Posterior cingulate gyrus (tissue), 11 donors: ENCODE data around the gene PDIA2.
"Not testable (repeated sequence)": the region's sequence is repeated elsewhere in the genome, so short reads cannot be mapped to it uniquely, and the experiment has no call there.

Experiments
- DNase-seq, 10 donors: peaks; one replicate each; pipeline versions ENCODE4 v3.0.0 to v3.0.0-alpha.2; 2020 to 2021; ENCODE audit warnings: mixed read lengths in 3 of 10
- intact Hi-C: fragments of 100-400 bp; cut with DNase I; formaldehyde crosslinking; loops from one replicate; pipeline ENCODE4 v1.15.1; 2023

Gene PDIA2

DNA sequence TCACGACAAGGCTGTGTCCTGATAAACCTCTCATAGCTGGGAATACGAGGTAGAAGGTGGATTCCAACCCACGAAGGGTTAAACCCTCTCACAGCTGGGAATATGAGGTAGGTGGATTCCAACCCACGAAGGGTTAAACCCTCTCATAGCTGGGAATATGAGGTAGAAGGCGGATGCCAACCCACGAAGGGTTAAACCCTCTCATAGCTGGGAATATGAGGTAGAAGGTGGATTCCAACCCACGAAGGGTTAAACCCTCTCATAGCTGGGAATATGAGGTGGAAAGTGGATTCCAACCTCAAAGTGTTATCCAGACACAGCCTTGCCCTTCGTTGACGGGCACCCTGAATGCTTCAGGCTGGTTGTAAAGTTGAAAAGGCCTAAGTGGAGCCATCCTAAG, 38.6 kb downstream of the PDIA2 start:
- intact Hi-C loops: no loop called here
- DNase-seq: no peak

DNA sequence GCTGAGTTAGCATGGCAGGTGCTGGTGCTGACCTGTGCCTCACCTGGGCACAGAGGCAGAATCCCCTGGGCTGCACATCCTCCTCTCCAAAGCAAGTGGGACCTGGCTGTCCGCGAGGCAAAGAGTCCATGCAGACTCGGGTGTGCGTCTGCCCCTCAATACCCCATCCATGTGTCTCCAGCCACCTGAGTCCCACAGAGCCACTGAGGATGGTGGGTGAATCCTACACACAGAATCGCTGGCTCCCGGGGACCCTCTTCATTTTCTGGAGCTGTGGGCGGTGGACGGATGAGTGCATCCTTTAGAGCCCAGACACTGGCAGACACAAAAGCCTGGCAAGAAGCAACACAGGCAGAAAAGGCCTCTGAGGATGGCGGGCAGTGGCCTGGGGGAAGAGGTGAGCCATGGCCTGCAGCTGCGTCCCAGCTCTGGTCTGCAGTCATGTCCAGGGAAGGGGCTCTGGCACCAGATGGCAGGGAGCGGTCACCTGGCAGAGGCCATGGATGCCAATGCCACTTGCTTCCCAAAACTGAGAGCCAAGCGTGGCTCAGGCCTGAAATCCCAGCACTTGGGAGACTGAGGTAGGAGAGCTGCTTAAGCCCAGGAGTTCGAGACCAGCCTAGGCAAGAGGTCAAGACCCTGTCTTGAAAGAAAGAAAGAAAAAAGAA, 39.6 kb downstream of the PDIA2 start:
- intact Hi-C loops: no loop called here
- peak in 1 of 10 donors; percentile 52 for DNase-seq

DNA sequence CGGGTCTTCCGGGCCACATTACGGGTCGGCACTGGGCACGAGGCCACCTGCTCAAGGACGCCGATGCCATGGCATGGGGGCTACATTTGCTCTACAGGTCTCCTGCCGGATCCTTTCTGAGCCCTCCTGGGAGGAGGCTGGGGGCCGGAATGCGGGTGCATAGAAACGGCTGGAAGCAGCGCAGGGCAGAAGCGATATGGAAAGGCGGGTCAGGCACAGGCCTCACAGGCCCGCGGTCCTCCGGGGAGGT, 41.2 kb downstream of the PDIA2 start:
- peak in 1 of 10 donors; percentile 55 for DNase-seq
- intact Hi-C loops: no loop called here

DNA sequence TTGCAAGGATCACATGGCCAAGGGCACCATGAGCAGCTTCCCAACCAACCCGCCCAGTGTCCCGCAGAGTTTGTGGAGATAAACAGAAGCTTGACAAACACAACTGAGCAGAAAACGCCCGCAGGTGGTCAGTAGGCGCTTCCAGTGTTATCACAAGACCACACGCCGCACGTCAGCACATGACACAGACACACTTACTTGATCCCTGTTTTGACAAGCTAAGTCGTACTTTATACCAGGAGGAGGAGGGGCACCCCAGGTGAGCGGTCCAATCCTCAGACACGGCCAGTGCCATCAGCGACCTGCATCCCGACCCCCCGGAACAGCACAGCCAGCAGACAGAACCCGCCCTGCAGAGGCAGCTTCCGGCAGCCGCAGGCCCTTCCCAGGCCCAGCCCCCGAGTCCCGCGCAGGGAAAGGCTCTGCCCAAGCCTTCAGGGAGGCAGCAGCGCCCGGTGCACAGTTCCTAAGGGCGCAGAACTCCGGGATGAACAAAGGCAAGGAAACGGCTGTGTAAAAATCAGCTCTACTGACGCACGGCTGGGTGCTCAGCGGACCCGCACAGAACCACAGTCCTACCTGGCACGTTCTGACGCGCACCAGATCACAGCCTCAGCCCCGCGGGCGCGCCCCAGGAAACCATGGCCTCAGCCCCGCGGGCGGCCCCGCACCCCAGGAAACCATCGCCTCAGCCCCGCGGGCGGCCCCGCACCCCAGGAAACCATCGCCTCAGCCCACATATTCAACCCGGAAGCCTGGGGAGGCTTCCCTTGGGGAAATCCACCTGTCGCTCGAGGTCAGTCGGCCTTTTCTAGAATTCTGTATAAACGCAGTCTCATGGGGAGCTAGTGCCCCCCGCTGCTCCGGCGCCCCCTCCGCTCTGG, 41.7 kb downstream of the PDIA2 start:
- intact Hi-C loops: no loop called here
- DNase-seq: peak in 1 of 10 donors; percentile 67

DNA sequence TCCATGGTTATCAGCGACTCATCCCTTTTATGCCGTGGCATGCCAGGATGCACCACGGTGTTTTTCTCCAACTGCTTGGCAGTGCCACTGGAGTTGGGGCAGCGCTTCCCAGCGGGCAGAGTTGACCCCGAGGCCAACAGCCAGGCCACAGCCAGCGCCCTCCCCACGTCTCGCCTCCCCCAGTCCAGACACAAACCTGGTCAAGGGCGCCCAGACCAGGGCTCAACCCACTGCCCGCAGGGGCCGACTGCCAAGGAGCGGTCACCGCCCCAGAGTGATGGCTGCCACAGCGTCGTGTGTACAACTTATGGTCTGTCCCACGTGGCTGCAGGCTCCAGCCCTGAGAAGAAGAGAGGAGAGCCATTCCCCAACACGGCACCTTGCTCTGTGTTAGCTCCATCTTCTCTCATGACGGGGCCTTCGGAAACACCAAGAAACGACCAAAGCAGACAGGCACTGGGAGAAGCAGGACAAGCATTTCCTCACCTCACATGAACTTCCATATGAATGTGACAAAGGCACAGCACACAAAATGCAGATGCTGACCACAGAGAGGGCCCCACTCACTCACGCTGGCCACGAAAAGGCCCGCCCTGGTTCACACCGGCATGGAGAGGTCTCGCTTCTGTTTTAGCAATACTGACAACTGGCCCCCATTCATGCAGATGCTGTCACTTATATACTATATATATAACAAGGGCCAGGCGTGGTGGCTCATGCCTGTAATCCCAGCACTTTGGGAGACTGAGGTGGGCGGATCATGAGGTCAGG, 42.6 kb downstream of the PDIA2 start:
- peak in 1 of 10 donors; percentile 62 for DNase-seq
- intact Hi-C loops: no loop called here

DNA sequence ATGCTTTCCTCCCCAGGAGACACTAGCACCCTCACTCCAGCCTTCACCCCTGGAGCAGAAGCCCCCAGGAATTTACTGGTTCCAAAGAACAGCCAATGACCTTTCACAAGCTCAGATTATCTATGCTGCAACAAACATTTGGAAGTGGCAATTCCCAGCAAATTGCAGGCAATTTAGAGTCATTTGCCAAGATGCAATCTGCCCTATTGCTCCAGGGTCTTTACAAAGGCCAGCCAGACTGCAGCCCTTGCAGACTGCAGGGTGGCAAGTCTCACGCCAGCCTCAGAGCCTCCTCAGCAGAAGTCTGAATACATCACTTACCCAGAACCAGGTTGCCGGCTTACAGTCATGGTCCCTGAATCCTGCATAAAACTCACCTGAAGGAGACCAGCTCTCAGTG, 47.8 kb downstream of the PDIA2 start:
- no peak for DNase-seq
- intact Hi-C loops: no loop called here

DNA sequence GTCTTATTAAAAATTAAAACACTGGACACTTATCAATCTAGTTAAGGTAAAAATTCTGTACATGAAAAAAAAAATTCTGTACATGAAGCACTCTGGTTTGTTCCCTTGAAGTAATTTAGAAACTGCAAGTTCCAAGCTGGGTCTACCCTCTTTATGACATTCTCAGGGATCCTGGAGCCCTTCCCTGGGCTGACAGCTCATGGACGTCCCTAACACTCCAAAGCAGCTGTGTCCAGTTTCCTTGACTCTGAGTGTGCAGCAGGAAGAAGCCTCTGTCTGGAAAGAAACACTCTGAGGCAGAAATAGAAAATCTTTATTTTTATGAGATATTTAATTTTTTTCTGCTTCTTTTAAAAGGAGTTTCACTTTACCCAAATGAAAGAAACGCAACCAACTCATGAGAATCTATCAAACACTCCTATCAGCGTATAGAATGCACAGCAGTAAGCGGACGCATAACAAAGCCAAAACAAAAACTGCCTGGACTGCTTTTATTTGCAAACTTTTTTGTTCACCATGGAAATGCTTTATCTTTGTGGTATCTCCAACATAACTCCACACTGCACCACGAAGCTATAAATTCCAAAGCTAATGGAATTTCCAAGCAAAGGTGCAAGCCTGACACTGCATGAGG, 48.3 kb downstream of the PDIA2 start:
- intact Hi-C loops, DNase-seq: not testable (repeated sequence)

DNA sequence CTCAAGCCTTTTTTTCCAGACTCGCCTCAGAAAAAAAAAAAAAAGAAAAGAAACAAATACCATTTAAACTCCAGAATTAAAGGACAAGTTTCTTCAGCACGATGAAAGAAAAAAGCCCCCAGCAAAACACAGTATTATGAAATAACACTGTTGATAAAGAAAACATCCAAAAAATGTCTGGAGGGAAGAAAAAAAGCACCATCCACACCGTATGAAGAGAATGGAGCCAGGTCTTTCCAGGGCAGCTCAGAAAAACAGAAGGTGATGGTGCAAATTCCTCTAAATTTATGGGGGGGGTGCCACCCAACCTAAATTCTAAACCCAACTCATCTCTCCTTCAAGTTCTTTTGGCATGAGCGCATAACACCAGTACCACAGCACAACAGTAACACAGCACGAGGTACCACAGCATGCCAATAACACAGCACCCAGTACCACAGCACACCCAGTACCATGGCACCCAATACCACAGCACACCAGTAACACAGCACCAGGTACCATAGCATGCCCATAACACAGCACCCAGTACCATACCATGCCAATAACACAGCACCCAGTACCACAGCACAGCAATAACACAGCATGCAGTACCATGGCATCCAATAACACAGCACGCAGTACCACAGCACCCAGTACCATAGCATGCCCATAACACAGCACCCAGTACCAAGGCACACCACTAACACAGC, 50.6 kb downstream of the PDIA2 start:
- intact Hi-C loops: no loop called here
- no peak for DNase-seq

DNA sequence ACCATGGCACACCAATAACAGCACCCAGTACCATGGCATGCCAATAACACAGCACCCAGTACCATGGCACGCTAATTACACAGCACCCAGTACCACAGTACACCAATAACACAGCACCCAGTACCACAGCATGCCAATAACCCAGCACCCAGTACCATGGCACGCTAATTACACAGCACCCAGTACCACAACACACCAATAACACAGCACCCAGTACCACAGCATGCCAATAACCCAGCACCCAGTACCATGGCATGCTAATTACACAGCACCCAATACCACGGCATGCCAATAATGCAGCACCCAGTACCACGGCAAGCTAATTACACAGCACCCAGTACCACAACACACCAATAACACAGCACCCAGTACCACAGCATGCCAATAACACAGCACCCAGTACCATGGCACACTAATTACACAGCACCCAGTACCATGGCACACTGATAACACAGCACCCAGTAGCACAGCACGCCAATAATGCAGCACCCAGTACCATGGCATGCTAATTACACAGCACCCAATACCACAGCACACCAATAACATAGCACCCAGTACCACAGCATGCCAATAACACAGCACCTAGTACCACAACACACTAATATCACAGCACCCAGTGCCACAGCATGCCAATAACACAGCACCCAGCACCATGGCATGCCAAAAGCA, 51.3 kb downstream of the PDIA2 start:
- DNase-seq, intact Hi-C loops: not testable (repeated sequence)

DNA sequence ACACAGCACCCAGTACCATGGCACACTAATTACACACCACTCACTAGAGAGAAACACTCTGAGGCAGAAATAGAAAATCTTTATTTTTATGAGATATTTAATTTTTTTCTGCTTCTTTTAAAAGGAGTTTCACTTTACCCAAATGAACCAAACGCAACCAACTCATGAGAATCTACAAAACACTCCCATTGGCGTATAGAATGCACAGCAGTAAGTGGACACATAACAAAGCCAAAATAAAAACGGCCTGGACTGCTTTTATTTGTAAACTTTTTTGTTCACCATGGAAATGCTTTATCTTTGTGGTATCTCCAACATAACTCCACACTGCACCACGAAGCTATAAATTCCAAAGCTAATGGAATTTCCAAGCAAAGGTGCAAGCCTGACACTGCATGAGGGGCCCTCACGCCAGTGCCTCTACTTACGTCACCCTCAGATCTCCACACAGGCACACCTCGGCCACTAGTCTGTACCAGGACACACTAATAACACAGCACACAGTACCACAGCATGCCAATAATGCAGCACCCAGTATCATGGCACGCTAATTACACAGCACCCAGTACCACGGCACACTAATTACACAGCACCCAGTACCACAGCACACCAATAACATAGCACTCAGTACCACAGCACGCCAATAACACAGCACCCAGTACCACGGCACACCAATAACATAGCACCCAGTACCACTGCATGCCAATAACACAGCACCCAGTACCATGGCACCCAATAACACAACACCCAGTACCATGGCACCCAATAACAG, 52.1 kb downstream of the PDIA2 start:
- intact Hi-C loops, DNase-seq: not testable (repeated sequence)

DNA sequence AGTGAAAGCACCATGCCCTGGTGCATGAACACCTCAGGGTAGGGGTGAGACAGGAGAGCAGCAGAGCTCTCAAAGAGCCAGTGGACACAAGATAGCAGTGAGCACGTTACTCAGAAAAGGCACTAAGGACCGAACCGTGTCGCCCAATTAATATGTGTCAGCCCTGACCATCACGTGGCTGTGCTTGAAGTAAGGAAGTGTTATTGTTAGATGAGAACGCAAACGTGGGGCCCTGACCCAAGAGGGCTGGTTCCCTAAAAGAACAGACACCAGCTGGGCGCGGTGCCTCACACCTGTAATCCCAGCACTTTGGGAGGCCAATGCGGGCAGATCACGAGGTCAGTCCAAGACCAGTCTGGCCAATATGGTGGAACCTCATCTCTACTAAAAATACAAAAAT, 53.3 kb downstream of the PDIA2 start:
- intact Hi-C loops: no loop called here
- DNase-seq: no peak
